Ascending aorta (tissue), 2 donors: Measurements from ENCODE around the gene XPC. TPM values are rescaled to one million over a fixed set of nuclear protein-coding genes. Genes with fewer than 3 reads are reported as not detected.
A peak's percentile ranks its signal among the peaks of the same experiment; 100 is the strongest.

Experiments
- DNase-seq, 2 donors: peaks; one replicate each; pipeline ENCODE4 v3.0.0-alpha.2; 2019; ENCODE audit warnings: low spot score in 2 of 2
- H3K27ac ChIP-seq, 2 donors: fragments of 200-600 bp; sonication (generic); one replicate each; pipeline ENCODE4 v1.5.1; 2016 to 2017; ENCODE audit warnings: mild to moderate bottlenecking in 1 of 2
- H3K27me3 ChIP-seq: fragments of 200-600 bp; sonication (generic); one replicate; pipeline ENCODE4 v1.5.1; 2017
- H3K36me3 ChIP-seq, 2 donors: fragments of 200-600 bp; sonication (generic); one replicate each; pipeline ENCODE4 v1.5.1; 2016
- H3K4me1 ChIP-seq, 2 donors: fragments of 200-600 bp; sonication (generic); one replicate each; pipeline ENCODE4 v1.5.1; 2016 to 2017; ENCODE audit warnings: mild to moderate bottlenecking in 1 of 2
- H3K4me3 ChIP-seq, 2 donors: fragments of 200-600 bp; sonication (generic); one replicate each; pipeline ENCODE4 v1.5.1; 2016 to 2017; ENCODE audit warnings: mild to moderate bottlenecking in 1 of 2
- H3K9me3 ChIP-seq, 2 donors: fragments of 200-600 bp; sonication (generic); one replicate each; pipeline ENCODE4 v1.5.1; 2016
- intact Hi-C: fragments of 100-400 bp; cut with DNase I; formaldehyde crosslinking; loops from one replicate; pipeline ENCODE4 v1.15.1; 2023
- total RNA-seq: library from RNA; depleted of rRNA; stranded (reverse); fragments of >200 nt; gene quantifications from one replicate; pipeline ENCODE4 v1.1.0, GENCODE V29; 2016
- TF ChIP-seq, protein P1 (sequence below), 3 experiments: fragments of 200-600 bp in 2 of 3; fragments of 450-650 bp in 1 of 3; sonication (generic) in 2 of 3; IDR thresholded peaks; one replicate each; pipeline ENCODE4 v1.5.1; 2016 to 2019; ENCODE audit warnings: antibody characterized with exemption in 3 of 3, mild to moderate bottlenecking in 1 of 3, moderate library complexity in 1 of 3

Gene XPC
- total RNA-seq, 1 donor from 2014 or later, result 48.9 TPM

DNA sequence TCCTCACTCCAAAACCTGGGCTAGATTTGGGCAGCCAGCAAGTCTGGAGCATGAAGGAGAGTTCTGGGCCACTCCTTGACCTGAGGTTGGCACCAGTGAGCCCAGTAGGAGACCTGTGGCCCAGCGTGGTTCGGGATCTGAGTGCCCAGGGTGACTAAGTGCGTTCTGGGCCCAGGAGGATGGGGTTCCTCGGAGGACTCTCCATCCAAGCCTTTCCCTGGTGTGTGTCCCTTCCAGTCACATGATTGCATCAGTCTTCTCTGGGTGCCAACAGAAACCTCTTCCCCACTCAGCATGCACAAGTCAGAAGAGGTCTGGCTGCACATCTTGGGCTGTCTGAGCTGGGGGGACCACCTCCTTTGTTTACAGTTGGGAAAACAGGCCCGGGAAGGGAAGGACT, 38.6 kb downstream of the XPC start:
- peak in 1 of 2 donors; percentile 61 for DNase-seq
- intact Hi-C loops, result loop anchor here (5.0 to 10.0 kb wide), 3 partner anchors 265 to 1657 kb away; partner anchors contain the start of genes SLC6A6 and TSEN2
- H3K36me3 ChIP-seq, result peaks cover 41 to 71% of the 10 kb centered on the region in 2 donors

DNA sequence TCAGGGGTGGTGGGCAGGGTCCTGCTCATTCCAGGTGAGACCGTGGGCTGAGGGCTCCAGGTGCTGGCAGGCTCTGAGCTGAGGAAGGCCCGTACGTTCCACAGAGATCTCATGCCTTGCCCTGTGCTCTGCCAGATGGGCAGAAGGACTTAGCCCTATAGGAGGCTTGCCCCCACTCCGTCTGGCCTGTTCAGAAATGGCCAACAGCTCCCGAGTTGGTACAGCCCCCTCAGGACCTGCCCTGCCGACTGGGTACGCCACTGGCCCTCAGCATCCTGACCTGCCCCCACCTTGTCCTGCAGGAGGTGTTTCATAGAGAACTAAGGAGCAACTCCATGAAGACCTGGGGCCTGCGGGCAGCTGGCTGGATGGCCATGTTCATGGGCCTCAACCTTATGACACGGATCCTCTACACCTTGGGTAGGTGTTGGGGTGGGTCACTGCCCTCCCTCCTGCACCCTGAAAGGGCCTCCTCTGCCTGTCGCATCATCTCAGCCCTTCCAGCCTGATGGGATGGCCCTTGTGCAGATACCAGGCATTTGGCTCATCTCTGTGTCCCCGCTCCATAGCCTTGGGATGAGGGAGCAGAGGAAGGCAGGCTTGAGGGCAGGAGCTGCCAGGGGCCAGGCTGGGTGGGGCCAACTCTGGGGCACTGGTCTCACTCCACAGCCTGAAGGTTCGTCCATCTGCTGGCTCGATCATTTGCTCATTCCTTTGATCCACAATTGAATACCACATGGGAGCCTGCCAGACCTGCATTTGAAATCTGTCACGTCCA, 39.3 kb downstream of the XPC start:
- Histone ChIP-seq H3K4me3 (no peak overlapping the region), H3K36me3 (peaks cover 48 to 78% of the 10 kb centered on the region in 2 donors), H3K9me3 (no peaks in the 10 kb centered on the region), H3K27me3 (no peaks in the 10 kb centered on the region), H3K4me1 (peaks cover 6 to 46% of the 10 kb centered on the region in 2 donors), H3K27ac (peak overlapping the region; percentile 77 to 85)
- intact Hi-C loops, result no loop called here
- TF ChIP-seq, protein P1, sequence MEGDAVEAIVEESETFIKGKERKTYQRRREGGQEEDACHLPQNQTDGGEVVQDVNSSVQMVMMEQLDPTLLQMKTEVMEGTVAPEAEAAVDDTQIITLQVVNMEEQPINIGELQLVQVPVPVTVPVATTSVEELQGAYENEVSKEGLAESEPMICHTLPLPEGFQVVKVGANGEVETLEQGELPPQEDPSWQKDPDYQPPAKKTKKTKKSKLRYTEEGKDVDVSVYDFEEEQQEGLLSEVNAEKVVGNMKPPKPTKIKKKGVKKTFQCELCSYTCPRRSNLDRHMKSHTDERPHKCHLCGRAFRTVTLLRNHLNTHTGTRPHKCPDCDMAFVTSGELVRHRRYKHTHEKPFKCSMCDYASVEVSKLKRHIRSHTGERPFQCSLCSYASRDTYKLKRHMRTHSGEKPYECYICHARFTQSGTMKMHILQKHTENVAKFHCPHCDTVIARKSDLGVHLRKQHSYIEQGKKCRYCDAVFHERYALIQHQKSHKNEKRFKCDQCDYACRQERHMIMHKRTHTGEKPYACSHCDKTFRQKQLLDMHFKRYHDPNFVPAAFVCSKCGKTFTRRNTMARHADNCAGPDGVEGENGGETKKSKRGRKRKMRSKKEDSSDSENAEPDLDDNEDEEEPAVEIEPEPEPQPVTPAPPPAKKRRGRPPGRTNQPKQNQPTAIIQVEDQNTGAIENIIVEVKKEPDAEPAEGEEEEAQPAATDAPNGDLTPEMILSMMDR (IDR thresholded peaks at IDR 0.05), result no peak
- DNase-seq, result peak in 1 of 2 donors; percentile 55

More for the DNA sequence above, 38.6 kb downstream of the XPC start:
- Histone ChIP-seq H3K9me3 (no peaks in the 10 kb centered on the region), H3K4me1 (peaks cover 10 to 50% of the 10 kb centered on the region in 2 donors), H3K27ac (peak overlapping the region; percentile 31 to 91), H3K4me3 (no peak overlapping the region), H3K27me3 (no peaks in the 10 kb centered on the region)
- TF ChIP-seq, protein P1 (IDR thresholded peaks at IDR 0.05), result no peak

DNA sequence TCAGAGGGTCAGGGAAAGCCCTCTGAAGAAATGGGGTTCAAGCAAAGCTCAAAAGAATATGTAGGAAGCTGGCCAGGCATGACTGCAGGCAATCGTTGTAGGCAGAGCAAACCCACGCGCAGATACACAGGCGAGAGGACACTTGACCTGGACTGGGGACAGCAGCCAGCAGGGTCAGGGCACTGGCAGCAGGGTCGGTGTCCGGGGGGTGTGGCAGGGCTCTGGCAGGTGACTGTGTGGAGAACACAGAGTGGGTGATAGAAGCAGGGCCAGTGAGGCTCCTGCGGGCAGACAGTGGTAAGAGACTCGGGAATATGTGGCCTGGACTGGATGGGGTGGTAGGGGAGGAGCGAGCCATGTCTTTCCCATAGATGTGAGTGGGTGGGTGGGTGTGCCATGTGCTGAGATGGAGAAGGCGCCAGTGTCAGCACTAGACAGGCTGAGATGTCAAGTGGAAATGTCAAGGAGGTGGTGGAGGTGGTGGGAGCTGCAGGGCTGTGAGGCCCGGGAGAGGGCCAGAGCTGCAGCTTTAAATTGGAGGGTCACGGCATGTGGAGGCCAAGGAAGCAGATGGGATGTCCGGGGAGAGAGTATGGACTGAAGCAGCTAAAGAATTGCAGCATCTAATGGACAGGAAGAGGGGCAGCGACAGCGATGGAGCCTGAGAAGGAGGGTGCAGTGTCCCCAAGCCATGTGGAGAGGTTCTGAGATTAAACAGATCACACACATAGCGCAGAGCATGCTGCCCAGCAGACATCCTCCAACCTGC, 40.1 kb downstream of the XPC start:
- DNase-seq, result peak in 1 of 2 donors; percentile 60
- H3K4me3 ChIP-seq, result no peak overlapping the region
- H3K27me3 ChIP-seq, result no peaks in the 10 kb centered on the region
- peaks cover 6 to 40% of the 10 kb centered on the region in 2 donors for H3K4me1 ChIP-seq
- peaks cover 55 to 86% of the 10 kb centered on the region in 2 donors for H3K36me3 ChIP-seq
- H3K9me3 ChIP-seq, result no peaks in the 10 kb centered on the region
- TF ChIP-seq, protein P1 (IDR thresholded peaks at IDR 0.05), result no peak
- peak overlapping the region; percentile 77 to 85 for H3K27ac ChIP-seq
- intact Hi-C loops, result no loop called here

- Histone ChIP-seq H3K27me3 (no peaks in the 10 kb centered on the region), H3K27ac (peak overlapping the region; percentile 77 to 85), H3K36me3 (peaks cover 64 to 94% of the 10 kb centered on the region in 2 donors), H3K4me1 (peaks cover 6 to 31% of the 10 kb centered on the region in 2 donors), H3K4me3 (no peak overlapping the region), H3K9me3 (no peaks in the 10 kb centered on the region)
- peak in 1 of 2 donors; percentile 56 for DNase-seq
- intact Hi-C loops, result no loop called here
- TF ChIP-seq, protein P1 (IDR thresholded peaks at IDR 0.05), result no peak
Observed at GRCh38 chr3:14137445-14137844, 41.0 kb downstream of the XPC start.

DNA sequence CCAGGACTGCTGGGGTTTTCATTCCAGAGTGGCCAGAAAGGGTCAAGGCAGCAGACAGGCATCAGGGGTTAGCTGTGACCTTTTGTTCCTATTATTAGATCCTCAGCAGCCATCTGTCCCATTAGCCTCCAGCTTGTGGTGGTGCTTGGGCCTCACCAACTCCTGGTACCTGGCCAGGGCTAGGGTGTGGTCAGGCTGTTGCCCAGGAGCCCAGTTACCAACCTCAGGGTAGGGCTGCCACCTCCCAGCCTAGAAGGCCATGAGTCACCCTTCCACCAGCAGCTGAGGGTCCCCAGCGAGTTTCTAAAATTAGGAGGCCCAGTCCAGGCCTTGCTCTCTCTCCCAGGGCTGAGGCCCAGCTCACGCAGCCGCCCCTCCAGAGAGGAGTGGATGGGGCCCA, 41.4 kb downstream of the XPC start:
- peak overlapping the region; percentile 77 to 85 for H3K27ac ChIP-seq

More for the DNA sequence above, 41.4 kb downstream of the XPC start:
- intact Hi-C loops, result no loop called here
- DNase-seq, result peak in 1 of 2 donors; percentile 87
- H3K4me1 ChIP-seq, result peaks cover 3 to 27% of the 10 kb centered on the region in 2 donors
- no peaks in the 10 kb centered on the region for H3K9me3 ChIP-seq
- H3K27me3 ChIP-seq, result no peaks in the 10 kb centered on the region
- no peak overlapping the region for H3K4me3 ChIP-seq
- TF ChIP-seq, protein P1 (IDR thresholded peaks at IDR 0.05), result no peak
- H3K36me3 ChIP-seq, result peaks cover 66 to 95% of the 10 kb centered on the region in 2 donors
